ENCODE data around the gene ASCC1. TPM values are rescaled to one million over a fixed set of nuclear protein-coding genes. Genes with fewer than 3 reads are reported as not detected.

ASCC1 gene
- total and polyA plus RNA-seq, 2 donors from 2014 or later: 24.0 to 36.1 TPM

GRCh38 chr10:72173619-72174296, 42.3 kb downstream of the ASCC1 start:
- Histone ChIP-seq H3K9ac (ENCODE audit: low read length in 3 of 3) (no peak overlapping the region), H3K4me3 (ENCODE audit: low read length in 3 of 3) (no peak overlapping the region), H3K4me1 (ENCODE audit: control insufficient read depth in 2 of 3, insufficient read depth in 2 of 3, low read depth in 1 of 3, low read length in 3 of 3) (peaks cover 0 to 4% (median 0%) of the 10 kb centered on the region in 3 donors), H3K9me3 (ENCODE audit: control insufficient read depth in 2 of 3, insufficient read depth in 1 of 3, low read length in 3 of 3) (no peaks in the 10 kb centered on the region), H3K36me3 (ENCODE audit: control insufficient read depth in 2 of 3, insufficient read depth in 3 of 3, low read length in 3 of 3) (peaks cover 0 to 8% (median 0%) of the 10 kb centered on the region in 3 donors), H3K27me3 (ENCODE audit: control insufficient read depth, insufficient read depth, low read length) (no peaks in the 10 kb centered on the region), H3K27ac (ENCODE audit: low read depth in 2 of 2, low read length in 2 of 2) (no peak overlapping the region)
- intact Hi-C loops (cut with DNase I): no loop called here
- DNase-seq: peak in 2 of 5 donors; percentile 8 to 10
- no peak for FAIRE-seq
- no peak for TF ChIP-seq CTCF (IDR thresholded peaks at IDR 0.05; ENCODE audit: borderline replicate concordance, extremely low read depth, insufficient read depth)

- Histone ChIP-seq H3K9ac (ENCODE audit: low read length in 3 of 3) (no peak overlapping the region), H3K27ac (ENCODE audit: low read depth in 2 of 2, low read length in 2 of 2) (no peak overlapping the region), H3K36me3 (ENCODE audit: control insufficient read depth in 2 of 3, insufficient read depth in 3 of 3, low read length in 3 of 3) (peaks cover 0 to 5% (median 0%) of the 10 kb centered on the region in 3 donors), H3K4me3 (ENCODE audit: low read length in 3 of 3) (no peak overlapping the region), H3K9me3 (ENCODE audit: control insufficient read depth in 2 of 3, insufficient read depth in 1 of 3, low read length in 3 of 3) (no peaks in the 10 kb centered on the region), H3K4me1 (ENCODE audit: control insufficient read depth in 2 of 3, insufficient read depth in 2 of 3, low read depth in 1 of 3, low read length in 3 of 3) (peaks cover 0 to 4% (median 0%) of the 10 kb centered on the region in 3 donors), H3K27me3 (ENCODE audit: control insufficient read depth, insufficient read depth, low read length) (no peaks in the 10 kb centered on the region)
- intact Hi-C loops (cut with DNase I): no loop called here
- TF ChIP-seq CTCF (IDR thresholded peaks at IDR 0.05; ENCODE audit: borderline replicate concordance, extremely low read depth, insufficient read depth): no peak
- peak in 1 of 5 donors; percentile 4 for DNase-seq
- FAIRE-seq: no peak
These were observed 42.8 kb downstream of the ASCC1 start for GRCh38 chr10:72173262-72173618.

- H3K27ac ChIP-seq (ENCODE audit: low read depth in 2 of 2, low read length in 2 of 2): peak overlapping the region; percentile 13 to 50
- H3K9me3 ChIP-seq (ENCODE audit: control insufficient read depth in 2 of 3, insufficient read depth in 1 of 3, low read length in 3 of 3): no peaks in the 10 kb centered on the region
- no peak overlapping the region for H3K9ac ChIP-seq (ENCODE audit: low read length in 3 of 3)
- H3K4me3 ChIP-seq (ENCODE audit: low read length in 3 of 3): no peak overlapping the region
- FAIRE-seq (peak; percentile 83), DNase-seq (peak in 2 of 5 donors; percentile 8 to 24)
- no peaks in the 10 kb centered on the region for H3K36me3 ChIP-seq (ENCODE audit: control insufficient read depth in 2 of 3, insufficient read depth in 3 of 3, low read length in 3 of 3)
- H3K27me3 ChIP-seq (ENCODE audit: control insufficient read depth, insufficient read depth, low read length): no peaks in the 10 kb centered on the region
- intact Hi-C loops (cut with DNase I): no loop called here
- TF ChIP-seq CTCF (IDR thresholded peaks at IDR 0.05; ENCODE audit: borderline replicate concordance, extremely low read depth, insufficient read depth): no peak
- H3K4me1 ChIP-seq (ENCODE audit: control insufficient read depth in 2 of 3, insufficient read depth in 2 of 3, low read depth in 1 of 3, low read length in 3 of 3): peaks cover 0 to 4% (median 0%) of the 10 kb centered on the region in 3 donors
These were observed 44.9 kb downstream of the ASCC1 start for GRCh38 chr10:72171175-72171630.

Measured in kidney (tissue), 14 donors.